ENCODE measurements around the gene CHAT. TPM values are rescaled to one million over a fixed set of nuclear protein-coding genes. Genes with fewer than 3 reads are reported as not detected.
A peak's percentile ranks its signal among the peaks of the same experiment; 100 is the strongest.

The CHAT gene
- polyA plus RNA-seq (ENCODE audit: insufficient read length): not detected

- no peak for DNase-seq (ENCODE audit: low read depth)
These were observed at the start of gene CHAT for GRCh38 chr10:49613882-49614241. Gene CHAT (plus strand): TSS chr10:49614037. CDS start chr10:49614190, 153 bp downstream.

- DNase-seq (ENCODE audit: low read depth): no peak
These were observed 49.3 kb upstream of the CHAT start for GRCh38 chr10:49564461-49565009.

- DNase-seq (ENCODE audit: low read depth): no peak
These were observed 46.0 kb upstream of the CHAT start for GRCh38 chr10:49567810-49568209.

GRCh38 chr10:49568235-49568634 lies 45.6 kb upstream of the CHAT start:
- DNase-seq (ENCODE audit: low read depth): no peak

GRCh38 chr10:49569031-49569631 lies 44.7 kb upstream of the CHAT start:
- DNase-seq (ENCODE audit: low read depth): no peak

- no peak for DNase-seq (ENCODE audit: low read depth)
These were observed 42.4 kb upstream of the CHAT start for GRCh38 chr10:49571388-49571787.

GRCh38 chr10:49572594-49573114 lies 41.2 kb upstream of the CHAT start:
- no peak for DNase-seq (ENCODE audit: low read depth)

GRCh38 chr10:49575489-49576072 lies 38.3 kb upstream of the CHAT start:
- DNase-seq (ENCODE audit: low read depth): no peak

- no peak for DNase-seq (ENCODE audit: low read depth)
These were observed 36.5 kb upstream of the CHAT start for GRCh38 chr10:49577182-49577925.

GRCh38 chr10:49578392-49578791 lies 35.4 kb upstream of the CHAT start:
- DNase-seq (ENCODE audit: low read depth): no peak

GRCh38 chr10:49579621-49580020 lies 34.2 kb upstream of the CHAT start:
- DNase-seq (ENCODE audit: low read depth): no peak

GRCh38 chr10:49585387-49585786 lies 28.4 kb upstream of the CHAT start:
- no peak for DNase-seq (ENCODE audit: low read depth)

- no peak for DNase-seq (ENCODE audit: low read depth)
These were observed 25.9 kb upstream of the CHAT start for GRCh38 chr10:49587981-49588380.

GRCh38 chr10:49592726-49593563 lies 20.9 kb upstream of the CHAT start:
- DNase-seq (ENCODE audit: low read depth): no peak

- no peak for DNase-seq (ENCODE audit: low read depth)
These were observed 20.3 kb upstream of the CHAT start for GRCh38 chr10:49593564-49593875.

- no peak for DNase-seq (ENCODE audit: low read depth)
These were observed 19.8 kb upstream of the CHAT start for GRCh38 chr10:49593998-49594397.

GRCh38 chr10:49594594-49594993 lies 19.2 kb upstream of the CHAT start:
- DNase-seq (ENCODE audit: low read depth): peak; percentile 17

- DNase-seq (ENCODE audit: low read depth): no peak
These were observed 18.7 kb upstream of the CHAT start for GRCh38 chr10:49595003-49595712.

- no peak for DNase-seq (ENCODE audit: low read depth)
These were observed 17.9 kb upstream of the CHAT start for GRCh38 chr10:49595713-49596492.

GRCh38 chr10:49596493-49596809 lies 17.4 kb upstream of the CHAT start:
- no peak for DNase-seq (ENCODE audit: low read depth)

- DNase-seq (ENCODE audit: low read depth): no peak
These were observed 17.0 kb upstream of the CHAT start for GRCh38 chr10:49596836-49597235.
